ENCODE data around the gene COPG1.

DNA sequence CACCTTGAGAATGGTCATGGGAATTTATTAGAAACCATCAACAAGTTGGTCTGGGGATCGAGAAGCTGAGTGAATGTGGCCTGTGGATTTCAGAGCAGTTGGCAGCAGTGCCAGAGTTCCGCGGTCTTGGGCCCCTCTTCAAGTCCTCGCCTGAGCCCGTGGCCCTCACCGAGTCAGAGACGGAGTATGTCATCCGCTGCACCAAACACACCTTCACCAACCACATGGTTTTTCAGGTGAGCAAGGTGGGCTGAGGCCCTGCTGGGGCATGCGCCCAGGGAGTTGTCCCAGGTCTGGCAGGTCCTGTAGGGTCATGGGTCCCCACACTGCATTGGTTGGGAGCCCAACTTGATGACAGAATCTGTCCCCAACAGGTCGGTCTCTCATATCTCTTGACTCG lies 22.3 kb downstream of the COPG1 start:
- TF ChIP-seq, protein P1, sequence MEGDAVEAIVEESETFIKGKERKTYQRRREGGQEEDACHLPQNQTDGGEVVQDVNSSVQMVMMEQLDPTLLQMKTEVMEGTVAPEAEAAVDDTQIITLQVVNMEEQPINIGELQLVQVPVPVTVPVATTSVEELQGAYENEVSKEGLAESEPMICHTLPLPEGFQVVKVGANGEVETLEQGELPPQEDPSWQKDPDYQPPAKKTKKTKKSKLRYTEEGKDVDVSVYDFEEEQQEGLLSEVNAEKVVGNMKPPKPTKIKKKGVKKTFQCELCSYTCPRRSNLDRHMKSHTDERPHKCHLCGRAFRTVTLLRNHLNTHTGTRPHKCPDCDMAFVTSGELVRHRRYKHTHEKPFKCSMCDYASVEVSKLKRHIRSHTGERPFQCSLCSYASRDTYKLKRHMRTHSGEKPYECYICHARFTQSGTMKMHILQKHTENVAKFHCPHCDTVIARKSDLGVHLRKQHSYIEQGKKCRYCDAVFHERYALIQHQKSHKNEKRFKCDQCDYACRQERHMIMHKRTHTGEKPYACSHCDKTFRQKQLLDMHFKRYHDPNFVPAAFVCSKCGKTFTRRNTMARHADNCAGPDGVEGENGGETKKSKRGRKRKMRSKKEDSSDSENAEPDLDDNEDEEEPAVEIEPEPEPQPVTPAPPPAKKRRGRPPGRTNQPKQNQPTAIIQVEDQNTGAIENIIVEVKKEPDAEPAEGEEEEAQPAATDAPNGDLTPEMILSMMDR (IDR thresholded peaks at IDR 0.05; ENCODE audit: low read depth, low read length), result no peak
- TF ChIP-seq, protein P2, sequence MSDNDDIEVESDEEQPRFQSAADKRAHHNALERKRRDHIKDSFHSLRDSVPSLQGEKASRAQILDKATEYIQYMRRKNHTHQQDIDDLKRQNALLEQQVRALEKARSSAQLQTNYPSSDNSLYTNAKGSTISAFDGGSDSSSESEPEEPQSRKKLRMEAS (IDR thresholded peaks at IDR 0.05; ENCODE audit: low read depth, low read length), result no peak

Measured in NB4 (cell line).